ENCODE data around the gene EGFR. TPM values are rescaled to one million over a fixed set of nuclear protein-coding genes. Genes with fewer than 3 reads are reported as not detected.

The EGFR gene
- total RNA-seq, 1 experiment from 2014 or later: not detected

DNA sequence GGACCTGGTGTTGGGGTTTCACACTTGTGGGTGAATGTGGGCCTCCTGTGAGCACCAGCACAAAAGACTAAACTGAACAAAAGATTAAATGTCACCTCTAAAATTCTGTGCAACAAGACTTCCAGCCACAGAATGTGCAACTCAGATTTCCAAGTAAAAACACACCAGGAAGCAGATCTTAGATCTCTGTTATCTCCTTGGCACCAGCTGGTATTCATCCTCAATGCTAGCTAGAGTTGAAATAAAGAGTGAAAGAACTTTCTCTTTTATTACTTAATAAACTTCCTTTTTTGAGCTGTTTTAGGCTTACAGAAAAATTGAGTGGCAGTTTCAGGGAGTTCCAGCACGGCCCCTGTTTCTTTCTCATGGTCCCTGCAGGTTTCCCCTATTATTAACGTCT, 40.2 kb downstream of the EGFR start:
- Histone ChIP-seq H3K27me3 (ENCODE audit: low read length) (0 out of 2 replicates have a peak, but pooled peaks cover 2% of the 10 kb centered on the region), H3K9me2 (replicated peaks; ENCODE audit: insufficient read depth, low read length) (no peaks in the 10 kb centered on the region), H3K4me2 (ENCODE audit: low read depth, low read length, poor library complexity, severe bottlenecking) (no peak overlapping the region), H2AFZ (ENCODE audit: low read length) (no peak overlapping the region), H4K20me1 (ENCODE audit: insufficient read depth, low read depth, low read length) (no peaks in the 10 kb centered on the region), H3K79me2 (ENCODE audit: low read length) (no peaks in the 10 kb centered on the region), H3K27ac (ENCODE audit: low read length) (no peak overlapping the region), H3K4me1 (ENCODE audit: low read length) (peaks cover 7% of the 10 kb centered on the region), H3K9me3 (ENCODE audit: low read length) (no peaks in the 10 kb centered on the region), H3K36me3 (ENCODE audit: insufficient read depth, low read length) (no peaks in the 10 kb centered on the region), H3K4me3 (ENCODE audit: low read length) (no peak overlapping the region), H3K9ac (ENCODE audit: low read length) (no peak overlapping the region)
- no peak for DNase-seq

DNA sequence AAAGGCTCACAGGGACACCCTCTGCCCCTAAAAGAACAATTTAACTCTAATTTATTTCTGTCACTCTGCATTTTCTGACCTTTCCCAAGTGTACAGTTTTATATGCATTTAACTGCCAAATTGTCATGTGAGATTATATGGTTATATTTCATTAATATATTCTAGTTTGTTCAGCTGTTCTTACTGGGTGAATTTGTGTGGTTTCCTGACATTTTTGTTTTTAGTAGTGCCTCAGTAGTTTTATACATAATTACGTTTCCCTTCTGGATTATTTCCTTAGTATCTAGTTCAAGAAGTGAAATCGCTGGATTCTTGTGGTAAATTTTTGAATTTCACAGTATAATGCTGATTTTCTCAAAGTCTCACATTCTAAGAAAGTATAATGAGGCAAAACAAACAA, 41.3 kb downstream of the EGFR start:
- H3K9ac ChIP-seq (ENCODE audit: low read length): no peak overlapping the region
- H3K27ac ChIP-seq (ENCODE audit: low read length): no peak overlapping the region
- H3K9me3 ChIP-seq (ENCODE audit: low read length): no peaks in the 10 kb centered on the region
- H3K79me2 ChIP-seq (ENCODE audit: low read length): no peaks in the 10 kb centered on the region
- H2AFZ ChIP-seq (ENCODE audit: low read length): no peak overlapping the region
- H3K4me2 ChIP-seq (ENCODE audit: low read depth, low read length, poor library complexity, severe bottlenecking): no peak overlapping the region
- no peak for DNase-seq
- 0 out of 2 replicates have a peak, but pooled peaks cover 2% of the 10 kb centered on the region for H3K27me3 ChIP-seq (ENCODE audit: low read length)
- no peaks in the 10 kb centered on the region for H4K20me1 ChIP-seq (ENCODE audit: insufficient read depth, low read depth, low read length)
- H3K4me3 ChIP-seq (ENCODE audit: low read length): no peak overlapping the region
- no peaks in the 10 kb centered on the region for H3K36me3 ChIP-seq (ENCODE audit: insufficient read depth, low read length)
- H3K4me1 ChIP-seq (ENCODE audit: low read length): peaks cover 17% of the 10 kb centered on the region
- H3K9me2 ChIP-seq (replicated peaks; ENCODE audit: insufficient read depth, low read length): no peaks in the 10 kb centered on the region

DNA sequence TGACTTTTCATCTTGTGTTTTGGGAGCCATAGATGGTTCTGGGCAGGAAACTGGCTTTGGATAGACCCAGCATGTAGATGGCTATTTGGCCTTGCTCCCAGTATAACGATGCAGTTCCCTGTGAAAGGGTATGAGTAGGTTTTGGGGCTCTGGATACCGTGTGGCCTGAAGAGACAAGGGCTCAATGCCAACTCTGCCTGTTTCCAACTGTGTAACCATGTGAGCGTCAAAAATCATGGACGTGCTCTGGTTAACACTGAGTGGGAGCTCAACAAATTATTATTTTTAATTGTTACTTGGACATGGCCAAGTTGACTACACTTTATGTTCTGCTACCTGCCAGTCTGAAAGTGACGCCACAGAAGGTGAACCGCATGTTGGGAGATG, 41.8 kb downstream of the EGFR start:
- Histone ChIP-seq H3K9me3 (ENCODE audit: low read length) (no peaks in the 10 kb centered on the region), H3K4me3 (ENCODE audit: low read length) (no peak overlapping the region), H3K4me1 (ENCODE audit: low read length) (peaks cover 23% of the 10 kb centered on the region), H2AFZ (ENCODE audit: low read length) (no peak overlapping the region), H3K9ac (ENCODE audit: low read length) (no peak overlapping the region), H3K9me2 (replicated peaks; ENCODE audit: insufficient read depth, low read length) (no peaks in the 10 kb centered on the region), H3K27me3 (ENCODE audit: low read length) (0 out of 2 replicates have a peak, but pooled peaks cover 2% of the 10 kb centered on the region), H3K27ac (ENCODE audit: low read length) (no peak overlapping the region), H3K36me3 (ENCODE audit: insufficient read depth, low read length) (no peaks in the 10 kb centered on the region), H4K20me1 (ENCODE audit: insufficient read depth, low read depth, low read length) (no peaks in the 10 kb centered on the region), H3K79me2 (ENCODE audit: low read length) (no peaks in the 10 kb centered on the region), H3K4me2 (ENCODE audit: low read depth, low read length, poor library complexity, severe bottlenecking) (no peak overlapping the region)
- no peak for DNase-seq

DNA sequence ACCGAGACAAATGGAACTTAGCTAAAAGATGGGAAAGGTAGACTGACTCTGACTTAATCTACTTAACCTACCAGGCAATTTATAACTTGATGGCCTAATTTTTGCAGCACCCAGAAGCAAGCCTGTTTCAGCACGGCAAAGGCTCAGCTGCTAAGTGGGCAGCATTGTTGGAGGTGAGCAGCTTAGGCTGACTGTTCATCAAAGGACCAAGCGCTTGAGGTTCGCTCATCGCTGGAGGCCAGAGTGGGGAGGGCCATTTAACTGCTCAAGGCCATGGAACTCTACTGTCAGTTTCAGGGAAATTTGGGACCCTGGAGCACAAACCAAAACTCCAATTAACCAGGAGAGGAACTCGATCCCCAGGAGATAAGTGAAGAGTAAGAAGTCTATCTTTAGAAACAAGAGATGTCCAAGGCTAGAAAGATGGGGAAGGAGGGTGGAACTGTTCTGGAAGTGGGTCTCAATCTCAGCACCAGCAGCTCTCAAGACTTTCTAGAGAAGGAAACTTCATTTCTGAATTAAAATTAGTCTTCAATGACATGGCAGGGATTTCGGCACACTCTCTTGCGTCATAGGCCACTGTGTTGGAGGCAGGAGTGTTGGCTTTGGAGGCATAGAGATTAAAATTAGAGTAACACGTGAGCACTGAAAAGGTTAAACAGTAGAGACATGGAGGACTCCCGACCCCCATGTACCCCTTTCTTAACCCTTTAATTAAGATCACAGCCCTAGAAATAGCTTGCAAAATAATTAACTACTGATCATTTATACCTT, 43.1 kb downstream of the EGFR start:
- no peak overlapping the region for H3K4me2 ChIP-seq (ENCODE audit: low read depth, low read length, poor library complexity, severe bottlenecking)
- H3K4me3 ChIP-seq (ENCODE audit: low read length): no peak overlapping the region
- H3K4me1 ChIP-seq (ENCODE audit: low read length): peaks cover 27% of the 10 kb centered on the region
- no peaks in the 10 kb centered on the region for H3K9me3 ChIP-seq (ENCODE audit: low read length)
- no peaks in the 10 kb centered on the region for H3K36me3 ChIP-seq (ENCODE audit: insufficient read depth, low read length)
- H3K79me2 ChIP-seq (ENCODE audit: low read length): no peaks in the 10 kb centered on the region
- H3K9ac ChIP-seq (ENCODE audit: low read length): no peak overlapping the region
- H4K20me1 ChIP-seq (ENCODE audit: insufficient read depth, low read depth, low read length): no peaks in the 10 kb centered on the region
- H3K27ac ChIP-seq (ENCODE audit: low read length): no peak overlapping the region
- H2AFZ ChIP-seq (ENCODE audit: low read length): no peak overlapping the region
- H3K27me3 ChIP-seq (ENCODE audit: low read length): 0 out of 2 replicates have a peak, but pooled peaks cover 2% of the 10 kb centered on the region
- no peak for DNase-seq
- H3K9me2 ChIP-seq (replicated peaks; ENCODE audit: insufficient read depth, low read length): no peaks in the 10 kb centered on the region

DNA sequence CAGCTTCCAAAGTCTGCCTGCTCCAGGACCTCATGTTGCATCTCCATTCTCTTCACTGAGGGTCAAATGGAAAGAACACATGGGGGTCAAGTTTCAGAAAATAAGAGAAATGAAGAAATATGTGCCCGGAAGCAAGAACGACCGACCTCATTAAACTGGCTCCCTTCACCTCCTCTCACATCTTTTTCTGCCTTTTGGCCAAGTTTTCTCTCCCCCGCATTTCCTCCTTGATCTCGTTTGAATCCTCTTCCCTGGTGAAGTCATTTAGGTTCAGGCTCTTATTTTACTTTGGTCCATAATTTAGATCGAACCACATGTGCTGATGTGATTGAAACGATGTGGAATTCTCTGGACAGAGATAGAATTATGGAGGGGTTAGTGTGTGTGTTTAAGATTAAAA, 44.2 kb downstream of the EGFR start:
- Histone ChIP-seq H3K9me2 (replicated peaks; ENCODE audit: insufficient read depth, low read length) (no peaks in the 10 kb centered on the region), H3K4me3 (ENCODE audit: low read length) (no peak overlapping the region), H3K9ac (ENCODE audit: low read length) (no peak overlapping the region), H3K79me2 (ENCODE audit: low read length) (no peaks in the 10 kb centered on the region), H3K9me3 (ENCODE audit: low read length) (no peaks in the 10 kb centered on the region), H3K27me3 (ENCODE audit: low read length) (0 out of 2 replicates have a peak, but pooled peaks cover 2% of the 10 kb centered on the region), H3K36me3 (ENCODE audit: insufficient read depth, low read length) (no peaks in the 10 kb centered on the region), H2AFZ (ENCODE audit: low read length) (no peak overlapping the region), H3K27ac (ENCODE audit: low read length) (no peak overlapping the region), H3K4me2 (ENCODE audit: low read depth, low read length, poor library complexity, severe bottlenecking) (no peak overlapping the region), H4K20me1 (ENCODE audit: insufficient read depth, low read depth, low read length) (no peaks in the 10 kb centered on the region), H3K4me1 (ENCODE audit: low read length) (peaks cover 27% of the 10 kb centered on the region)
- no peak for DNase-seq

DNA sequence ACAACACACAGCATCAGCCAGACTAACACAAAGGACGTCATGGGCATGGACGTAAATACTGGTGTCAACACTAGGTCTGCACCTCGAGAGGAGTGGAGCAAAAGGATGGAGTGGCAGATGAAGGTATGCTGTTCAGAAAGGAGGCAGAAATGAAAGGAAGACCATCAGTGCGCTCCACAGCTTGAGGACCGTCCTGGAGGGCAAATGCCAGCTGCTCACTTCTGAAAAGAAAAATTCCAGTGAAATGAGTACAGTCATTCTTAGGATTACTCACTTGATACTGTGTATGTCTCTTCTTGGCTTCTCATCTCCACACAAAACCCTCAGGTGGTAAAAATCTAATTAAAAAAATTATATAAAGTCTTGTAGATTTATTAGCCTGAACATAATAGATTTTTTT, 44.8 kb downstream of the EGFR start:
- no peaks in the 10 kb centered on the region for H4K20me1 ChIP-seq (ENCODE audit: insufficient read depth, low read depth, low read length)
- no peak for DNase-seq
- H3K9ac ChIP-seq (ENCODE audit: low read length): no peak overlapping the region
- peaks cover 27% of the 10 kb centered on the region for H3K4me1 ChIP-seq (ENCODE audit: low read length)
- no peaks in the 10 kb centered on the region for H3K79me2 ChIP-seq (ENCODE audit: low read length)
- H3K4me3 ChIP-seq (ENCODE audit: low read length): no peak overlapping the region
- no peaks in the 10 kb centered on the region for H3K9me2 ChIP-seq (replicated peaks; ENCODE audit: insufficient read depth, low read length)
- H3K9me3 ChIP-seq (ENCODE audit: low read length): no peaks in the 10 kb centered on the region
- no peak overlapping the region for H3K27ac ChIP-seq (ENCODE audit: low read length)
- H3K4me2 ChIP-seq (ENCODE audit: low read depth, low read length, poor library complexity, severe bottlenecking): no peak overlapping the region
- 0 out of 2 replicates have a peak, but pooled peaks cover 2% of the 10 kb centered on the region for H3K27me3 ChIP-seq (ENCODE audit: low read length)
- no peaks in the 10 kb centered on the region for H3K36me3 ChIP-seq (ENCODE audit: insufficient read depth, low read length)
- H2AFZ ChIP-seq (ENCODE audit: low read length): no peak overlapping the region

DNA sequence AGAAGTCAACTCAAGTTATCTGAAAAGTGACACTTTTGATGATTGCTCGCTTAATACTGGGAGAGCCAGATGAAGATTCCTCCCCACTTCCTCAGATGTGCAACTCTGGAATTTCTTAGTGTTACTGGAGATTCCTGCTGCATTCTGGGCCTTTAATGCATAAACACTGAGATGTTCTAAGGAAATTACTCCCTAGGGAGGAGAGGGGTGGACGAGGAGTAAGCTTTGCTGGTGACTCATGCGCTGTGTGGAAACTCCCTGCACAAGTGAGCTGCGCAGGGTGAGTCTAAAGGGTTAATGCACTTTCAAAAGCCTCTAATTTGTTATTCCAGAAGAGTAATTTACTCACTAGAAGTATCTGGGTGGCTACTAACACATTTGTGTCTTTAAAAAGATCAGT, 46.3 kb downstream of the EGFR start:
- no peak overlapping the region for H3K27ac ChIP-seq (ENCODE audit: low read length)
- peak overlapping the region; percentile 38 for H3K4me2 ChIP-seq (ENCODE audit: low read depth, low read length, poor library complexity, severe bottlenecking)
- H3K79me2 ChIP-seq (ENCODE audit: low read length): no peaks in the 10 kb centered on the region
- H3K9me2 ChIP-seq (replicated peaks; ENCODE audit: insufficient read depth, low read length): no peaks in the 10 kb centered on the region
- H4K20me1 ChIP-seq (ENCODE audit: insufficient read depth, low read depth, low read length): no peaks in the 10 kb centered on the region
- 0 out of 2 replicates have a peak, but pooled peaks cover 2% of the 10 kb centered on the region for H3K27me3 ChIP-seq (ENCODE audit: low read length)
- no peak overlapping the region for H2AFZ ChIP-seq (ENCODE audit: low read length)
- H3K4me1 ChIP-seq (ENCODE audit: low read length): peaks cover 41% of the 10 kb centered on the region
- no peak overlapping the region for H3K4me3 ChIP-seq (ENCODE audit: low read length)
- no peak for DNase-seq
- no peaks in the 10 kb centered on the region for H3K9me3 ChIP-seq (ENCODE audit: low read length)
- no peaks in the 10 kb centered on the region for H3K36me3 ChIP-seq (ENCODE audit: insufficient read depth, low read length)
- no peak overlapping the region for H3K9ac ChIP-seq (ENCODE audit: low read length)

DNA sequence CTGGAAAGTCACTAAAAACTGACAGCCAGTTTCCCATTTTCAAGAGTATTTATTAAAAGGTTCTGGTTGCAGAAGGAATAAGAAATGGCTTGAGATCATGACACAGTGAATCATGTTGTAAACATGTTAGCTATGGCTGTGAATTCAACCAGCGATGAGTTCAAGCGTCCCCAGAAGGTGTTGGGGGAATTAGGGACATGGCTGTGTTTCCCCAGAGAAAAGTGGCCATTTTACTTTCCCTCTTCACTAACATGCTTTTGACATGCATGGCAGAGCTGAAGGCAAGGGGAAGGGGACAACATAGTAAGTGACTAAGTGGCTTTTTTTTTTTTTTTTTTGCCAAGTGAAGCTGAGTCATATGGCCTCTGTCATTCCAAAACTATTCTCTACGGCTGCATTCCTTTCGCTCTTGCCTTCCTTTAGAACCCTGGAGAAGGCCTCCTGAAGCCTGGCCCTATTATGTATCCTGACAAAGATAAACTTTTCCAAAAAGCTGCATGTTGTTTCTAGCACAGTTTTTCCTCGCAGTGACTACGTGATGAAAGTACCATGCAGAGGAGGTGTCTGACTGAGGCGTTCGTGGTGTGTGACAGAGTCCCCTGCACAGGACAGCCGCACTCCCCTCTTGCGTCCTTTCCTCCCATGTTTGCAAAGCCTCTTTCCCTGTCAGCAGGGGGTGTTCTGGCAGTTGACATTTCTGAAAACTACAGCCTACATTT, 46.9 kb downstream of the EGFR start:
- no peak overlapping the region for H3K27ac ChIP-seq (ENCODE audit: low read length)
- H3K27me3 ChIP-seq (ENCODE audit: low read length): 0 out of 2 replicates have a peak, but pooled peaks cover 2% of the 10 kb centered on the region
- no peak overlapping the region for H3K4me3 ChIP-seq (ENCODE audit: low read length)
- no peaks in the 10 kb centered on the region for H3K36me3 ChIP-seq (ENCODE audit: insufficient read depth, low read length)
- no peaks in the 10 kb centered on the region for H3K9me2 ChIP-seq (replicated peaks; ENCODE audit: insufficient read depth, low read length)
- H2AFZ ChIP-seq (ENCODE audit: low read length): no peak overlapping the region
- no peaks in the 10 kb centered on the region for H3K79me2 ChIP-seq (ENCODE audit: low read length)
- H4K20me1 ChIP-seq (ENCODE audit: insufficient read depth, low read depth, low read length): no peaks in the 10 kb centered on the region
- DNase-seq: no peak
- no peak overlapping the region for H3K9ac ChIP-seq (ENCODE audit: low read length)
- H3K4me1 ChIP-seq (ENCODE audit: low read length): peaks cover 41% of the 10 kb centered on the region
- H3K4me2 ChIP-seq (ENCODE audit: low read depth, low read length, poor library complexity, severe bottlenecking): peak overlapping the region; percentile 38
- no peaks in the 10 kb centered on the region for H3K9me3 ChIP-seq (ENCODE audit: low read length)
